ENCODE results near the gene CNOT4. TPM values are rescaled to one million over a fixed set of nuclear protein-coding genes. Genes with fewer than 3 reads are reported as not detected.

Gene CNOT4
- total and polyA plus RNA-seq, 2 of the 4 experiments (the other 2 are of a cell fraction), result 7.0 to 8.1 TPM

DNA sequence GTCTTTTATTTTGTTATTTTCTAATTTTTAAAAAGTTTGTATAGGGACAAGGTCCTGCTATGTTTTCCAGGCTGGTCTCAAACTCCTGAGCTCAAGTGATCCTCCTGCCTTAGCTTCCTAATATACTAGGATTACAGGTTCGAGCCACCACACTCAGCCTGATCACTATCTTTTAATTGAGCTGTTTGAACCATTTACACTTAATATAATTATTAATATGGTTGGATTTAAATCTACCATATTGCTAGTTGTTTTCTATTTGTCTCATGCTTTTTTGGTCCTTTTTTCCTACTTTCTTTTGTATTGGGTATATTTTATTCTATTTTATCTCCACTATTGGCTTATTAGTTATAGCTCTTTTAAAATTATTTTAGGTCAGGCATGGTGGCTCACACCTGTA is 13.2 kb upstream of the CNOT4 start:
- Histone ChIP-seq H3K23ac (ENCODE audit: low read depth, low read length) (no peak overlapping the region), H2BK20ac (ENCODE audit: low read depth, low read length) (no peak overlapping the region), H3K18ac (ENCODE audit: low read depth, low read length) (no peak overlapping the region), H3K27me3 (ENCODE audit: control insufficient read depth, insufficient read depth, low read length) (peaks cover 5% of the 10 kb centered on the region), H4K20me1 (ENCODE audit: insufficient read depth, low read length) (no peaks in the 10 kb centered on the region), H2AFZ (replicated peaks; ENCODE audit: low read length, poor library complexity) (no peak overlapping the region), H4K5ac (ENCODE audit: low read depth, low read length) (no peak overlapping the region), H3K9ac (ENCODE audit: low read depth, low read length) (no peak overlapping the region), H3K79me1 (ENCODE audit: low read depth in 1 of 2, low read length in 2 of 2) (no peaks in the 10 kb centered on the region), H2AK9ac (replicated peaks; ENCODE audit: low read depth, low read length, poor library complexity) (no peak overlapping the region), H4K8ac (ENCODE audit: low read depth in 2 of 2, low read length in 2 of 2) (no peak overlapping the region), H3K4me2 (ENCODE audit: low read depth, low read length) (no peak overlapping the region), H3K36me3 (ENCODE audit: control insufficient read depth, insufficient read depth, low read length) (no peaks in the 10 kb centered on the region), H3K27ac (ENCODE audit: insufficient read depth, low read length) (no peak overlapping the region), H2BK120ac (ENCODE audit: low read depth, low read length) (no peak overlapping the region), H4K91ac (ENCODE audit: insufficient read depth, low read depth, low read length) (no peak overlapping the region), H3K56ac (ENCODE audit: extremely low read depth, insufficient read depth, low read length) (no peak overlapping the region), H3K4ac (ENCODE audit: low read depth, low read length) (no peak overlapping the region), H3K4me3 (ENCODE audit: insufficient read depth, low read depth, low read length) (no peak overlapping the region), H2BK15ac (ENCODE audit: low read depth, low read length) (no peak overlapping the region), H2BK5ac (ENCODE audit: low read depth, low read length, poor library complexity, severe bottlenecking) (no peak overlapping the region), H3K9me1 (ENCODE audit: insufficient read depth, low read length) (no peaks in the 10 kb centered on the region), H3K9me3 (ENCODE audit: control insufficient read depth, insufficient read depth, low read length) (no peaks in the 10 kb centered on the region), H2AK5ac (ENCODE audit: low read depth, low read length) (no peak overlapping the region), H3K4me1 (ENCODE audit: control insufficient read depth, insufficient read depth, low read length) (no peaks in the 10 kb centered on the region), H3K14ac (replicated peaks; ENCODE audit: low read depth, low read length) (no peak overlapping the region)
- dilution Hi-C loops (cut with HindIII; ENCODE audit: low sequenced_read_pairs, unreplicated experiment), result no loop called here
- ChIA-PET POLR2A (ENCODE audit: unreplicated experiment) (no interaction called here), CTCF (no interaction called here)
- ATAC-seq (ENCODE audit: low read depth), result no peak
- intact Hi-C loops (cut with micrococcal nuclease), result no loop called here
- BruUV-seq (replicated peaks), result no TSS peak
- TF ChIP-seq, protein P1, sequence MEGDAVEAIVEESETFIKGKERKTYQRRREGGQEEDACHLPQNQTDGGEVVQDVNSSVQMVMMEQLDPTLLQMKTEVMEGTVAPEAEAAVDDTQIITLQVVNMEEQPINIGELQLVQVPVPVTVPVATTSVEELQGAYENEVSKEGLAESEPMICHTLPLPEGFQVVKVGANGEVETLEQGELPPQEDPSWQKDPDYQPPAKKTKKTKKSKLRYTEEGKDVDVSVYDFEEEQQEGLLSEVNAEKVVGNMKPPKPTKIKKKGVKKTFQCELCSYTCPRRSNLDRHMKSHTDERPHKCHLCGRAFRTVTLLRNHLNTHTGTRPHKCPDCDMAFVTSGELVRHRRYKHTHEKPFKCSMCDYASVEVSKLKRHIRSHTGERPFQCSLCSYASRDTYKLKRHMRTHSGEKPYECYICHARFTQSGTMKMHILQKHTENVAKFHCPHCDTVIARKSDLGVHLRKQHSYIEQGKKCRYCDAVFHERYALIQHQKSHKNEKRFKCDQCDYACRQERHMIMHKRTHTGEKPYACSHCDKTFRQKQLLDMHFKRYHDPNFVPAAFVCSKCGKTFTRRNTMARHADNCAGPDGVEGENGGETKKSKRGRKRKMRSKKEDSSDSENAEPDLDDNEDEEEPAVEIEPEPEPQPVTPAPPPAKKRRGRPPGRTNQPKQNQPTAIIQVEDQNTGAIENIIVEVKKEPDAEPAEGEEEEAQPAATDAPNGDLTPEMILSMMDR (conservative IDR thresholded peaks at IDR 0.05; ENCODE audit: low read depth, low read length), result no peak
- TF ChIP-seq, protein P2, sequence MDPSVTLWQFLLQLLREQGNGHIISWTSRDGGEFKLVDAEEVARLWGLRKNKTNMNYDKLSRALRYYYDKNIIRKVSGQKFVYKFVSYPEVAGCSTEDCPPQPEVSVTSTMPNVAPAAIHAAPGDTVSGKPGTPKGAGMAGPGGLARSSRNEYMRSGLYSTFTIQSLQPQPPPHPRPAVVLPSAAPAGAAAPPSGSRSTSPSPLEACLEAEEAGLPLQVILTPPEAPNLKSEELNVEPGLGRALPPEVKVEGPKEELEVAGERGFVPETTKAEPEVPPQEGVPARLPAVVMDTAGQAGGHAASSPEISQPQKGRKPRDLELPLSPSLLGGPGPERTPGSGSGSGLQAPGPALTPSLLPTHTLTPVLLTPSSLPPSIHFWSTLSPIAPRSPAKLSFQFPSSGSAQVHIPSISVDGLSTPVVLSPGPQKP (IDR thresholded peaks at IDR 0.05; ENCODE audit: borderline replicate concordance, low read depth, low read length), result no peak
- TF ChIP-seq CHD1 (IDR thresholded peaks at IDR 0.05; ENCODE audit: low read depth, low read length) (no peak), NFE2L2 (IDR thresholded peaks at IDR 0.05; ENCODE audit: low read depth, low read length) (no peak), CEBPB (IDR thresholded peaks at IDR 0.05; ENCODE audit: low read depth, low read length) (no peak), MXI1 (IDR thresholded peaks at IDR 0.05; ENCODE audit: borderline replicate concordance, low read depth, low read length) (no peak), RCOR1 (IDR thresholded peaks at IDR 0.05; ENCODE audit: insufficient replicate concordance, low read length) (no peak), SMC3 (IDR thresholded peaks at IDR 0.05; ENCODE audit: low read depth, low read length) (no peak), RFX5 (IDR thresholded peaks at IDR 0.05; ENCODE audit: low read depth, low read length) (no peak), POLR2A (IDR thresholded peaks at IDR 0.05; ENCODE audit: low read depth, low read length) (no peak), RAD21 (IDR thresholded peaks at IDR 0.05; ENCODE audit: low read length) (no peak), FOS (IDR thresholded peaks at IDR 0.05; ENCODE audit: low read depth, low read length) (no peak), BHLHE40 (IDR thresholded peaks at IDR 0.05; ENCODE audit: low read depth, low read length) (no peak), MAFK (IDR thresholded peaks at IDR 0.05; ENCODE audit: low read depth, low read length) (no peak)
- DNase-seq, result no peak
- no CpG with 5 or more reads among the region's 1 CpG for WGBS, 2 experiments (ENCODE audit: extremely low coverage in 2 of 2, insufficient read length in 1 of 2)
- in situ Hi-C loops (cut with MboI; ENCODE audit: low sequenced_read_pairs), result no loop called here

Measured in IMR-90 (cell line).